Body of pancreas (tissue), 4 donors: ENCODE data around the gene ANKRD29. TPM values are rescaled to one million over a fixed set of nuclear protein-coding genes. Genes with fewer than 3 reads are reported as not detected.

Experiments used
- ATAC-seq: fragments of 150-250 bp; one replicate; pipeline ENCODE4 v1.9.1; 2016
- DNase-seq, 4 donors: peaks; one replicate each; pipeline ENCODE4 v3.0.0-alpha.2; 2019
- H3K27ac ChIP-seq, 4 donors: fragments of 200-600 bp; sonication (generic); 1 replicate in 3 of 4; 2 replicates in 1 of 4; pipeline versions ENCODE4 v1.5.1 to v1.6.1; 2016 to 2019; ENCODE audit warnings: mild to moderate bottlenecking in 1 of 4, mixed read lengths in 1 of 4, moderate library complexity in 1 of 4
- H3K27me3 ChIP-seq, 2 donors: fragments of 200-600 bp; sonication (generic); one replicate each; pipeline ENCODE4 v1.6.0; 2016; ENCODE audit warnings: mild to moderate bottlenecking in 1 of 2
- H3K36me3 ChIP-seq, 2 donors: fragments of 200-600 bp; sonication (generic); replicated peaks in 1 of 2; 2 replicates each; pipeline ENCODE4 v1.5.1; 2016; ENCODE audit warnings: low read depth in 2 of 2; ENCODE audit not compliant: insufficient read depth in 1 of 2
- H3K4me1 ChIP-seq: fragments of 200-600 bp; sonication (generic); one replicate; pipeline ENCODE4 v1.6.0; 2016
- H3K4me3 ChIP-seq, 2 donors: fragments of 200-600 bp; sonication (generic); 1 replicate in 1 of 2; 2 replicates in 1 of 2; pipeline ENCODE4 v1.5.1; 2016 to 2019
- H3K9me3 ChIP-seq, 3 donors: fragments of 200-600 bp; sonication (generic); 1 replicate in 2 of 3; 2 replicates in 1 of 3; pipeline ENCODE4 v1.5.1; 2016
- CTCF ChIP-seq, 7 experiments: fragments of 450-650 bp in 4 of 7; fragments of 200-600 bp in 3 of 7; sonication (generic) in 3 of 7; IDR thresholded peaks; one replicate each; pipeline ENCODE4 v1.5.1; 2016 to 2019; ENCODE audit warnings: antibody characterized with exemption in 7 of 7
- POLR2A ChIP-seq, 3 donors: fragments of 450-650 bp; IDR thresholded peaks; one replicate each; pipeline ENCODE4 v1.6.1; 2016; ENCODE audit warnings: antibody characterized with exemption in 3 of 3, mild to moderate bottlenecking in 2 of 3
- WGBS, 2 donors: methylation state at CpG; one replicate each; pipeline ENCODE4 v1.1.5; 2017; 5-methylcytosine and 5-hydroxymethylcytosine counted together
- intact Hi-C: fragments of 100-400 bp; cut with DNase I; formaldehyde crosslinking; loops from one replicate; pipeline ENCODE4 v1.15.1; 2023
- total RNA-seq, 2 donors: library from RNA; depleted of rRNA; stranded (reverse); fragments of >200 nt; gene quantifications; one replicate each; pipeline ENCODE4 v1.1.0, GENCODE V29; 2016

The ANKRD29 gene
- total RNA-seq, 2 donors from 2014 or later, result 0.52 to 3.3 TPM

- intact Hi-C loops, result loop anchor here (10.0 kb wide), 1 partner anchor 58 kb away; no protein-coding TSS in a partner anchor
- no peak for DNase-seq
- Histone ChIP-seq H3K27ac (no peak overlapping the region), H3K9me3 (no peaks in the 10 kb centered on the region), H3K27me3 (no peaks in the 10 kb centered on the region), H3K36me3 (peaks cover 0 to 1% of the 10 kb centered on the region in 2 donors), H3K4me3 (no peak overlapping the region), H3K4me1 (no peaks in the 10 kb centered on the region)
- WGBS, 2 donors, result 79 to 83% methylated on average over 4 of the region's 4 CpGs
- no peak for TF ChIP-seq CTCF (IDR thresholded peaks at IDR 0.05)
- no peak for TF ChIP-seq POLR2A (IDR thresholded peaks at IDR 0.05)
- no peak for ATAC-seq
Observed at GRCh38 chr18:23573020-23573419, 89.7 kb downstream of the ANKRD29 start.

GRCh38 chr18:23572570-23572969 is 90.1 kb downstream of the ANKRD29 start:
- no peaks in the 10 kb centered on the region for H3K27me3 ChIP-seq
- no peak overlapping the region for H3K27ac ChIP-seq
- H3K4me3 ChIP-seq, result no peak overlapping the region
- 79 to 83% methylated on average over 5 of the region's 5 CpGs for WGBS, 2 donors
- ATAC-seq (no peak), DNase-seq (no peak)
- H3K36me3 ChIP-seq, result peaks cover 0 to 3% of the 10 kb centered on the region in 2 donors
- TF ChIP-seq CTCF (IDR thresholded peaks at IDR 0.05) (no peak), POLR2A (IDR thresholded peaks at IDR 0.05) (no peak)
- H3K9me3 ChIP-seq, result no peaks in the 10 kb centered on the region
- H3K4me1 ChIP-seq, result no peaks in the 10 kb centered on the region
- intact Hi-C loops, result loop anchor here (10.0 kb wide), 1 partner anchor 58 kb away; no protein-coding TSS in a partner anchor

- Histone ChIP-seq H3K9me3 (no peaks in the 10 kb centered on the region), H3K27me3 (no peaks in the 10 kb centered on the region), H3K36me3 (peaks cover 0 to 5% of the 10 kb centered on the region in 2 donors), H3K4me1 (no peaks in the 10 kb centered on the region), H3K27ac (no peak overlapping the region), H3K4me3 (no peak overlapping the region)
- 83 to 90% methylated on average over 2 of the region's 2 CpGs for WGBS, 2 donors
- intact Hi-C loops, result loop anchor here (10.0 kb wide), 1 partner anchor 57 kb away; no protein-coding TSS in a partner anchor
- TF ChIP-seq POLR2A (IDR thresholded peaks at IDR 0.05) (no peak), CTCF (IDR thresholded peaks at IDR 0.05) (no peak)
- DNase-seq (no peak), ATAC-seq (no peak)
Observed at GRCh38 chr18:23572012-23572411, 90.7 kb downstream of the ANKRD29 start.

- no peak for ATAC-seq
- peaks cover 0 to 8% of the 10 kb centered on the region in 2 donors for H3K36me3 ChIP-seq
Observed at GRCh38 chr18:23570912-23571504, 91.7 kb downstream of the ANKRD29 start.

More at GRCh38 chr18:23570912-23571504, 91.7 kb downstream of the ANKRD29 start:
- DNase-seq, result no peak
- no peaks in the 10 kb centered on the region for H3K9me3 ChIP-seq
- 72 to 91% methylated on average over 3 of the region's 3 CpGs for whole genome bisulfite sequencing, 2 donors
- H3K27ac ChIP-seq, result no peak overlapping the region
- no peaks in the 10 kb centered on the region for H3K27me3 ChIP-seq
- no peak overlapping the region for H3K4me3 ChIP-seq
- intact Hi-C loops, result loop anchor here (10.0 kb wide), 1 partner anchor 56 kb away; no protein-coding TSS in a partner anchor
- no peaks in the 10 kb centered on the region for H3K4me1 ChIP-seq
- TF ChIP-seq POLR2A (IDR thresholded peaks at IDR 0.05) (no peak), CTCF (IDR thresholded peaks at IDR 0.05) (no peak)
